SK-N-SH (cell line): ENCODE results near the gene PCNX2. TPM values are rescaled to one million over a fixed set of nuclear protein-coding genes. Genes with fewer than 3 reads are reported as not detected.

ENCODE experiments used
- CTCF ChIA-PET: fragments of 300-600, 350-600 bp; formaldehyde crosslinking; extraction: SDS; loops from one replicate; lab custom pipeline; 2021; lab: Yijun Ruan, JAX
- POLR2A ChIA-PET: fragments of 350-600 bp; sonication (Branson Sonifier 250); formaldehyde crosslinking; extraction: SDS; loops from one replicate; lab custom pipeline; 2020; ENCODE audit warnings: antibody characterized with exemption, inconsistent platforms; lab: Yijun Ruan, JAX
- DNase-seq: peaks from one replicate; pipeline ENCODE4 v3.0.0; 2012
- H2AFZ ChIP-seq: fragments of 200-600 bp; sonication (generic); 2 replicates; pipeline ENCODE4 v1.8.1; 2016; ENCODE audit warnings: antibody characterized with exemption, mild to moderate bottlenecking, low read depth
- H3F3A ChIP-seq: fragments of 200-600 bp; sonication (generic); replicated peaks from 2 replicates; pipeline ENCODE3; 2016; ENCODE audit warnings: antibody characterized with exemption, mild to moderate bottlenecking; ENCODE audit not compliant: insufficient read depth
- H3K27ac ChIP-seq, 2 experiments: fragments of 200-500 bp in 1 of 2; fragments of 200-600 bp in 1 of 2; sonication (Bioruptor generic) in 1 of 2; sonication (generic), shearing (Covaris generic) in 1 of 2; 2 replicates each; pipeline versions ENCODE4 v1.5.1 to v1.6.1; 2014 to 2016; ENCODE audit warnings: low read depth in 2 of 2, inconsistent platforms in 1 of 2, low read length in 1 of 2, mild to moderate bottlenecking in 1 of 2, mixed read lengths in 1 of 2
- H3K27me3 ChIP-seq: fragments of 200-600 bp; sonication (generic), shearing (Covaris generic); 2 replicates; pipeline ENCODE4 v1.6.1; 2016; ENCODE audit warnings: mixed run types; ENCODE audit not compliant: insufficient read depth
- H3K36me3 ChIP-seq, 2 experiments: fragments of 200-500 bp in 1 of 2; fragments of 200-600 bp in 1 of 2; sonication (Bioruptor generic) in 1 of 2; sonication (generic) in 1 of 2; replicated peaks in 1 of 2; 2 replicates each; pipeline versions ENCODE3 to v1.5.1; 2014 to 2016; ENCODE audit warnings: low read length in 1 of 2, mild to moderate bottlenecking in 1 of 2; ENCODE audit not compliant: insufficient read depth in 2 of 2, control insufficient read depth in 1 of 2
- H3K4me1 ChIP-seq, 2 experiments: fragments of 200-500 bp in 1 of 2; fragments of 200-600 bp in 1 of 2; sonication (Bioruptor generic) in 1 of 2; sonication (generic), shearing (Covaris generic) in 1 of 2; 2 replicates each; pipeline versions ENCODE4 v1.5.1 to v1.6.1; 2014 to 2016; ENCODE audit warnings: low read depth in 1 of 2, low read length in 1 of 2, mixed run types in 1 of 2; ENCODE audit not compliant: insufficient read depth in 2 of 2, control insufficient read depth in 1 of 2
- H3K4me2 ChIP-seq: fragments of 200-600 bp; sonication (generic), shearing (Covaris generic); 2 replicates; pipeline ENCODE4 v1.6.1; 2017; ENCODE audit warnings: mixed run types
- H3K4me3 ChIP-seq, 2 experiments: fragments of 200-500 bp in 1 of 2; fragments of 200-600 bp in 1 of 2; sonication (Bioruptor generic) in 1 of 2; sonication (generic), shearing (Covaris generic) in 1 of 2; 2 replicates each; pipeline versions ENCODE4 v1.5.1 to v1.8.1; 2014 to 2016; ENCODE audit warnings: low read depth in 2 of 2, inconsistent platforms in 1 of 2, low read length in 1 of 2, mild to moderate bottlenecking in 1 of 2, mixed read lengths in 1 of 2, moderate library complexity in 1 of 2
- H3K79me2 ChIP-seq: fragments of 200-600 bp; sonication (generic); 2 replicates; pipeline ENCODE4 v1.8.1; 2017; ENCODE audit warnings: mild to moderate bottlenecking; ENCODE audit not compliant: insufficient read depth
- H3K9ac ChIP-seq: fragments of 200-600 bp; sonication (generic); 2 replicates; pipeline ENCODE4 v1.6.1; 2017; ENCODE audit warnings: mixed run types
- H3K9me2 ChIP-seq: fragments of 200-600 bp; sonication (generic); 2 replicates; pipeline ENCODE4 v1.6.1; 2017; ENCODE audit warnings: mixed run types
- H3K9me3 ChIP-seq: fragments of 200-600 bp; sonication (generic); 2 replicates; pipeline ENCODE4 v1.6.1; 2017; ENCODE audit warnings: mixed run types, mild to moderate bottlenecking, moderate library complexity
- H4K20me1 ChIP-seq: fragments of 200-600 bp; sonication (generic); 2 replicates; pipeline ENCODE4 v1.6.1; 2017; ENCODE audit warnings: mild to moderate bottlenecking, mixed run types; ENCODE audit not compliant: insufficient read depth
- CHD2 ChIP-seq: fragments of 150-350 bp; IDR thresholded peaks from 2 replicates; pipeline ENCODE4 v1.6.1; 2018; ENCODE audit warnings: low read length; ENCODE audit not compliant: partially characterized antibody
- ELF1 ChIP-seq: IDR thresholded peaks from 2 replicates; pipeline ENCODE4 v1.4.0; 2012
- EZH2phosphoT487 ChIP-seq: fragments of 200-600 bp; sonication (generic); IDR thresholded peaks from 2 replicates; pipeline ENCODE4 v1.6.1; 2017; ENCODE audit warnings: low read depth, mixed run types, mild to moderate bottlenecking, antibody characterized with exemption, moderate library complexity, borderline replicate concordance
- FOXM1 ChIP-seq: IDR thresholded peaks from 2 replicates; pipeline ENCODE4 v1.4.0; 2012; ENCODE audit warnings: low read depth, mild to moderate bottlenecking
- GABPA ChIP-seq: IDR thresholded peaks from 2 replicates; pipeline ENCODE4 v1.4.0; 2012; ENCODE audit warnings: low read depth, mild to moderate bottlenecking
- GATA2 ChIP-seq: sonication (generic); formaldehyde crosslinking; IDR thresholded peaks from 2 replicates; pipeline ENCODE4 v1.5.0; 2020; ENCODE audit warnings: mild to moderate bottlenecking, missing genetic modification reagents
- JUND ChIP-seq: IDR thresholded peaks from 2 replicates; pipeline ENCODE4 v1.4.0; 2012
- MAX ChIP-seq: IDR thresholded peaks from 2 replicates; pipeline ENCODE4 v1.4.0; 2012; ENCODE audit warnings: low read depth
- MXI1 ChIP-seq: IDR thresholded peaks from 2 replicates; pipeline ENCODE4 v1.6.1; 2012; ENCODE audit warnings: mild to moderate bottlenecking, low read depth, low read length, improper control_type of control experiment
- NFIC ChIP-seq: IDR thresholded peaks from 2 replicates; pipeline ENCODE4 v1.4.0; 2012; ENCODE audit warnings: borderline replicate concordance
- PBX3 ChIP-seq: IDR thresholded peaks from 2 replicates; pipeline ENCODE4; 2012
- RCOR1 ChIP-seq: fragments of 150-350 bp; IDR thresholded peaks from 2 replicates; pipeline ENCODE4 v1.6.1; 2017; ENCODE audit warnings: antibody characterized with exemption, low read length
- RXRA ChIP-seq: IDR thresholded peaks from 2 replicates; pipeline ENCODE4 v1.4.0; 2012; ENCODE audit warnings: low read depth, mild to moderate bottlenecking, borderline replicate concordance
- SIN3A ChIP-seq: IDR thresholded peaks from 2 replicates; pipeline ENCODE4 v1.6.1; 2012; ENCODE audit warnings: low read depth, mild to moderate bottlenecking, low read length, moderate library complexity, borderline replicate concordance
- TCF12 ChIP-seq: IDR thresholded peaks from 2 replicates; pipeline ENCODE4 v1.4.0; 2012
- USF1 ChIP-seq: IDR thresholded peaks from 2 replicates; pipeline ENCODE4 v1.4.0; 2012; ENCODE audit warnings: low read depth, borderline replicate concordance
- WGBS: methylation state at CpG from one replicate; pipeline ENCODE4 v1.1.6; 2017; ENCODE audit warnings: low lambda C conversion rate; 5-methylcytosine and 5-hydroxymethylcytosine counted together
- polyA plus RNA-seq, 3 experiments: library from polyadenylated mRNA; depleted of rRNA; stranded (reverse); fragments of >200 nt; gene quantifications; 2 replicates each; pipeline ENCODE4 v1.2.3, GENCODE V29; 2012

The PCNX2 gene
- polyA plus RNA-seq, 1 of the 3 experiments (the other 2 are of a cell fraction), result 10.6 TPM

- peaks cover 0 to 52% of the 10 kb centered on the region in 2 experiments; a peak in 2 of 4 replicates for H3K4me1 ChIP-seq
- H2AFZ ChIP-seq, result no peak overlapping the region
- ChIA-PET POLR2A (no interaction called here), CTCF (interaction anchor here (0.8 to 3.7 kb wide), 4 partner anchors 13 to 45 kb away, joined by 3 to 15 read pairs (median 3); no protein-coding TSS in a partner anchor)
- H3K4me3 ChIP-seq, result no peak overlapping the region
- no peaks in the 10 kb centered on the region for H3K27me3 ChIP-seq
- H3K9me2 ChIP-seq, result no peaks in the 10 kb centered on the region
- H3F3A ChIP-seq, result no peaks in the 10 kb centered on the region
- 96% methylated on average over 8 of the region's 9 CpGs for WGBS
- H3K36me3 ChIP-seq, result peaks cover 3 to 40% of the 10 kb centered on the region in 2 experiments
- DNase-seq, result no peak
- no peaks in the 10 kb centered on the region for H3K79me2 ChIP-seq
- no peak overlapping the region for H3K4me2 ChIP-seq
- H3K9ac ChIP-seq, result no peak overlapping the region
- no peak overlapping the region for H3K27ac ChIP-seq
- no peaks in the 10 kb centered on the region for H3K9me3 ChIP-seq
- no peak for TF ChIP-seq RXRA
- no peak for TF ChIP-seq FOXM1
- TF ChIP-seq ELF1, result no peak
- no peak for TF ChIP-seq CHD2
- TF ChIP-seq SIN3A, result no peak
- no peak for TF ChIP-seq RCOR1
- no peak for TF ChIP-seq JUND
- TF ChIP-seq NFIC, result no peak
- TF ChIP-seq MXI1, result no peak
- no peak for TF ChIP-seq GABPA
- no peak for TF ChIP-seq TCF12
- no peak for TF ChIP-seq MAX
- no peak for TF ChIP-seq GATA2
- no peaks in the 10 kb centered on the region for H4K20me1 ChIP-seq
Observed at GRCh38 chr1:232980986-232981560, 314.5 kb downstream of the PCNX2 start.

GRCh38 chr1:232980355-232980978 is 315.1 kb downstream of the PCNX2 start:
- Histone ChIP-seq H3K27ac (no peak overlapping the region), H3K4me2 (no peak overlapping the region), H3K4me3 (no peak overlapping the region), H3K9ac (no peak overlapping the region), H3K27me3 (no peaks in the 10 kb centered on the region), H3K9me2 (no peaks in the 10 kb centered on the region), H3F3A (no peaks in the 10 kb centered on the region), H4K20me1 (no peaks in the 10 kb centered on the region)
- POLR2A ChIA-PET, result no interaction called here
- no peak for DNase-seq
- TF ChIP-seq PBX3, result peak; percentile 22; the same call in 1 of the 2 replicates
- no peak for TF ChIP-seq EZH2phosphoT487
- no peak for TF ChIP-seq USF1
- TF ChIP-seq, all 33 proteins: peak for 1
- Histone ChIP-seq H3K4me1 (peaks cover 0 to 46% of the 10 kb centered on the region in 2 experiments; a peak in 2 of 4 replicates), H2AFZ (no peak overlapping the region), H3K36me3 (peaks cover 7 to 43% of the 10 kb centered on the region in 2 experiments), H3K79me2 (no peaks in the 10 kb centered on the region), H3K9me3 (no peaks in the 10 kb centered on the region)
- CTCF ChIA-PET, result interaction anchor here (0.8 to 3.7 kb wide), 6 partner anchors 10 to 1114 kb away, joined by 3 to 15 read pairs (median 3); no protein-coding TSS in a partner anchor
- WGBS, result 86% methylated on average over 13 of the region's 13 CpGs
